HK-2 (cell line): ENCODE measurements around the gene IMPG2.

ENCODE experiments used
- DNase-seq: peaks from one replicate; pipeline ENCODE4 v3.0.0-alpha.2; 2018; ENCODE audit not compliant: unreplicated experiment

The IMPG2 gene

DNA sequence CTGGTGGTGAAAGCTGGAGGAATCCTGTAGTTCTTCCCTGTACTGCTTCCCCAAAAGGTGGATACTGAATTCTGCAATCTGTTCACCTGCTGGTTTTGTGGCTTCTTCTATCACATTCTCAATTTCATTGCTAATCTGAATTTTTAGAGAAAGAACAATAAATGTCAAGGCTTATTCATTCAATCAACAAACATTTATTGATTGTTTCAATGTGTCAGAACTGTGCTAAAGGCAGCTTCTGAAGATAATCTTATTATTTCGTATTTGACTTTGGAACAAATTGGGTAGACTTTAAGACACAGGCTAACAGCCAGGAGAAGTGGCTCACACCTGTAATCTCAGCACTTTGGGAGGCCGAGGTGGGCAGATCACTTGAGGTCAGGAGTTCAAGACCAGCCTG, 46.8 kb downstream of the IMPG2 start:
- DNase-seq, result no peak

DNA sequence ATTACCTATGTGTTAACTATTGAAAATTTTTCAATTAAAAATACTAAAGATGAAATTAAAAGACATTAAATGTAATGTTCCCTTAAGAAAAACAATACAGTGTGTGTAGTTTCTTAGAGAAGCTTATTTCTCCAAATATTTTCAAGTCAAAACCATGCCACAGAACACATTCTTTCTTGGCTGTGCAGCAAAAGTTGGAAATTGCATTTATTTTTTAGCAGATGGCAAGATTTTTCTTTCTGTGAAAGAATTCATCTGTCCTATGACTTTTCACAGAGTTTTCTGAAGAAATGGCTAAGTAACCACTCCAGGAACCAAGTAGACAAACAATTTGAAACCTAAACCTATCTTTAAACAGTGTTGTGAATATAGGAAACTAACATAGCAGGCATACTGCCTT, 47.2 kb downstream of the IMPG2 start:
- no peak for DNase-seq

DNA sequence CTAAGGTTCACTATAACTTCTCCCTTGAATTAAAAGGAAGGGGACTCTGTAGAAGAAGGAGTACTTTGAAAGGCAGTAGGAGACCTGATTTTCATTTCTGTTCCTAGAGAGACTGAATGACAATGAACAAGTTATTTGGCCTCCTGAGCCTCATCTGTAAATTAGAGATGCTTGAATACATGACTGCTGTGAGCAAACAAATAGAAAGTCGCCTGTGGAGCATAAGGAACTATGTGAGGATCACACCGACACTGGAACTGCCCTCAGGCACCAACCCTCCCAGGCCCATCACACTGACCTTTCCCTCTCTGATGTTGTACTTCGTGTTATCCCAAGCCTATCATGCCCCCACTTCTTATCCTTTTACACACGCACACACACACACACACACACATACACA, 48.6 kb downstream of the IMPG2 start:
- DNase-seq, result no peak

DNA sequence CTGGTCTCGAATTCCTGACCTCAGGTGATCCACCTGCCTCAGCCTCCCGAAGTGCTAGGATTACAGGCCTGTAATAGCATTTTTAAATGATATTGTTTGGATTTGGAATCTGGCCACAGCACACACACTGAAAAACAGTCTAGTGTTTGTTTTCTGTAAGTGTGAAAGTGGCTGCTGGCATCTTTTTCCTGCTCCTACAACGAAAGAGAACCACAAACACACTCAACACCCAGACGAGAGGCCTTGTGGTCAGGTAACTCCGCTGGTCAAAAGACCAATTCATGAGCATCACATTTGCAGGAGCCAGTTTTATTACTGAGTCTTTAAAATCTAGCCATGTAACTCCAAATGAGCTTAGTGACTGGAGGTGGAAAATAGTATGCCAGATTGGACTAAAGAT, 50.2 kb downstream of the IMPG2 start:
- DNase-seq, result no peak

DNA sequence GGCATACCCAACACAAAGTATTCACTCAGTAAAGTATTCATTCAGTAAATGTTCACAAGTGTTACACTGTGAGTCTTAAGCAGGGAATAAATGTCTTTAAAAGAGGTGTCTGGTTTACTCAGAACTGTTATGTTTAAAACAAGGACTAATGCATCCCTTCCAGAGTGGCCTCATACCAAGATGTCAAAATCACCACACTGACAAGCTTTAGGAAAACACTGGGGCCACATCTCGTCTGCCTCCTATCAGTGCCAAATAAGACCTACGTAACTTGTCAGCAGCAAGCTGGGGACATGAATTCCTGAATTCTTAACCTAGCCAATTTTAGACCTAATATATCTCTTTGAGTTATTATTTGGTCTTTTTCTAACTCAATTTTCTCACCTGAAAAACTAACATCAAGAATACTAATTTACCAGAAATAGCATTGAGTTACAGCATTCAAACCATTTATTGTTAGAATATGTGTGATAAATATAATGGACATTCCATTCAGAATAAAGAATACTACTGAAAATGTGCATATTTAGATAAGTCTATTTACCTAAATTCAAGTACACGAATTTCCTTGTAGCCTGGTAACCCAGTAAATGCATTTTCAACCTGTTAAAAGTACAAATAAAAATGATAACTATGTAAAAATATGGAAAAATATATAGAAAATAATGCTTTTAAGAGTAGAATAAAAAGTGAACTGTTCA, 51.3 kb downstream of the IMPG2 start:
- DNase-seq, result no peak

DNA sequence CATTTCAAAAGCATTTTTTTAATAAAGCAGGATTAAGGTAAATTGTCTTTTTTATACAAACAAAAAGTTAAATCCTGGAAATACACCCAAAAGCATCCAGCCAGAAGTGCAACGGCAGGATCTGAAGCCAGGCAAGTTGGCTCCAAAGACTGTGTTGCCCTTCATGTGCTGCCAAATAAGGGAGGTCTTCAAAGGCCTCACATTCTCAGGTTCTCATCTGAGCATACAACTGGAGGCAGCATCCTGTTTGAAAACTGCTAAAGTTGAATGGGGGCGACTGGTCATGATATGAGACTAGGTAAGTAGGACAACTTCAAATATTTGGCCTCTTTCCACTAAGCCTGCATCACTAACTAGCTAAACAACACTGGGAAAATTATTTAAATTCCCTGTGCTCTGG, 52.2 kb downstream of the IMPG2 start:
- no peak for DNase-seq

DNA sequence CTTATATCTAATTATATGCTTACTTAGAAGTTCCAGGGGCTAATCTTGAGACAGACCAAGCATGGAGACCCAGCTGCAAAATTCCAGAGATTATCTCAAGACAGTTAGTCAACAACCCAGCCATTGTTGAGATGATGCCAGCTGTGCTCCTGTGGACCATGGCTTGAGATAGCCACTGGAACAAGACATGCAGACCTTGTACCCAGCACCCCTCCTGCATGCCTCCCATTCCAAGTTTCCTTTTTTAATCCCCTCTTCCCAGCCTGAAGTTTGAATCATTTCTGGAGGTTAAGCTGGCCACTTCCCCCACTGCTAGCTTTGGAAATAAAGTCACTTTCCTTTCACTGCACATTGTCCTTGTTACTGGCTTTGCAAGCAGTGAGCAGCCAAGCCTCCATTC, 53.8 kb downstream of the IMPG2 start:
- DNase-seq, result no peak

DNA sequence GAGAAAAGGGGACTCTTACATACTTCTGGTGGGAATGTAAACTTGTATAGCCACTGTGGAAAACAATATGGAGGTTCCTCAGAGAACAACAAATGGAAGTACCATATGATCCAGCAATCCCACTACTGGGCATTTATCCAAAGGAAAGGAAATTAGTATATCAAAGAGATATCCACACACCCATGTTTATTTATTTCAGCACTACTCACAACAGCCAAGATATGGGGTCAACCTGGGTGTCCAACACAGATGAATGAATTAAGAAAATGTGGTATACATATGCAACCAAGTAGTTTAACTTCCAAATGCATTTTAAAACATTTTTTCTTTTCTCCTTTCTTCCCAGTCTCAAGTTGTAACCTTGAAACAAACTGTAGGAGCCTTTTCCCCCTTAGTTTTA, 54.3 kb downstream of the IMPG2 start:
- DNase-seq, result no peak

DNA sequence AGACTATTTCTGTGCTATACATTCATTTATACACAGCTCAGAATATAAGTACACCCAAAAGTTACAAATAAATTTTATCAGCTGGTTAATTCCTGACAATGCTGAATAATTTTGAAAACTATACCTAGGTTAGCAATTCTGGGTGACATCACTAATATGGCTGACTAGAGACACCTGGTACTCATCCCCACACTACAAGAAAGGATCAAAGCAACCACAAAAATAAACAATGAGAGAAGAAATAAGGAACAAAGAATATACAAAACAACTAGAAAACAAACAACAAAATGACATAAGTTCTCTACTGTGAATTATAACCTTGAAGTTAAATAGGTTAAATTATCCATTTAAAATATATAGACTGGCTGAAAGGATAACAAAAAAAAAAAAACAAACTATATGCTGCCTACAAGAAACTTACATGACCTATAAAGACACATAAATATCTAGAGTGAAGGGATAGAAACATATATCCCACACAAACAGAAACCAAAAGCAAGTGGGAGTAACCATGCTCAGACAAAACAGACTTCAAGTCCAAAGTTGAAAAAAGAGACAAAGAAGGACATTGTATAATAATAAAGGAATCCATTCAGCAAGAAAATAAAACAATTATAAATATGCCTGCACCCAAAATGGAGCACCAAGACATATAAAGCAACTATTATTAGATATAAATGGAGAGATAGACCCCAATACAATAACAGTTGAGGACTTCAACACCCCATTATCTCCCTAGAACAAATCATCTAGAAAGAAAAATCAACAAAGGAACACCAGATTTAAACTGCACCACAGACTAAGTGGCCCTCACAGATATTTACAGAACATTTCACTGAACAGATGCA, 57.8 kb downstream of the IMPG2 start:
- no peak for DNase-seq

DNA sequence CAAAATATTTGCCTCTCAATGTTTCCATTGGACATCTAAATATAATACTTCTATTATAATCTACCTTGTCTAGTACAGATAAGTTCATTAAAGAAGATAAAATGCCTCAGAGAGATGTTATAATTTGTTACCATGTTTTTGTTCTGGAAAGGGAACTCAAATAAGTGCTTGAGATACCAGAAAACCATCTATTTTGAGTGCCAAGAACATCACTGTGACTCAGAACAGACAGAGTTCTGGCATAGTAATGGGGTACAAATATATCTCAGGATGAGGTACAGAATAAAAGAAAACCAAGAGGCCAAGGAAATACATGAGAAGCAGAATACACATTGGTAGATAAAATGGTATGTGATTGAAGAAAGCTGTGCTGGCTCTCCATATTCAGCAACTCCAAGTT, 58.9 kb downstream of the IMPG2 start:
- DNase-seq, result no peak

DNA sequence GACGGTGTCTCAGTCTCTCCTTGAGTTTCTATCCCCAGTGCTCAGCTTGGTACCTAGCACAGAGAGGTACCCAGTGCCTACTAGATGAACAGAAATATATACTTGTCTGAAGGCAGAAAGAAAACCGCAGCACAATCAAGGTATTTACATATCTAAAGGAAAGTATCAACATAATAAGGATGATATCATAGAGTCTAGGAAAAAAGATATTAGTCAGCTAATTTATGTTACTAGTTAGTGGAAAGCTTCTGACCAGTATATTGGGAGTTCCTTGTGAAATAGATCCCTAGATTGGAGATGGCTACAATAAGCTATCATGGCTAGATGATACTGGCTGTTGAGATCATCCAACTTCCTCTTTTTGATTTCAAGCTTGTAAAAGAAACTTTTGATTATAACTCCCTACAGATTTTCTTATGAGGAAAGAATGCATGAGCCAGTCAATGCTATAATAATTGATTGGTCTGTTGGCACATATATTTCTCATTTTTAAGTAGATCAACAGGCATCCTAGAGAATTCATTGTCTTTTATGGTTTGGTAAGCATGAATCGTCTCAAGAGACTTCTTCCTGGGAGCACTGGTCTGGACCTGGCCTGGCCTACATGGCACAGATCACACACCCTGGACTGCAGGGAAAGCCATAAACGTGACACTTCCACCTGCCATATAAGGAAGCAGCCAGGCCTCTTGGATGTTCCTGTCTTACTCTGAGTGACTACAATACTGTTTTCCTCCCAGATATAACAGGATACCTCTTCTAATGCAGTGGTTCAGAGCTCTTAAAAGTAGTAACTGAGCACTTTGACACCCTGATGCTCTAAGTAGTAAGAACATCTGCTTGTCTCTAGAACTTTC, 60.7 kb downstream of the IMPG2 start:
- DNase-seq, result no peak

DNA sequence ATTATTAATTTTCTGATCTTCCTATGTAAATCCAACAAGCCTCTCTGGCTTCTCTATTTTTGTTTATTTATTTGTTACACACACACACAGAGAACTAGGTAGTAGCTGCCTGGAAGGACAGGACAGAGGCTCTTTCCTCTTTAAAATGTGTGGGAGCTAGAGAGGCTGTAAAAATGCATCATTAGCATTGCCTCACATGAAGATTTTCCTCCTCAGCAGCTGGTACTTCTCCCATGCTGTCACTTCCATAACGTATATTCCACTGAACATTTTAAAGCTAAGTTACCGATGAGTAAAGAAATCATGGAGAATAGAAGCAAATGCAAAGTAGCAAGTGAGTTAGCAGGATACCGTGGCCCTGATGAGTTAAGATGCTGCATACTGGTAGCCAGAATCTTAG, 63.9 kb downstream of the IMPG2 start:
- no peak for DNase-seq

DNA sequence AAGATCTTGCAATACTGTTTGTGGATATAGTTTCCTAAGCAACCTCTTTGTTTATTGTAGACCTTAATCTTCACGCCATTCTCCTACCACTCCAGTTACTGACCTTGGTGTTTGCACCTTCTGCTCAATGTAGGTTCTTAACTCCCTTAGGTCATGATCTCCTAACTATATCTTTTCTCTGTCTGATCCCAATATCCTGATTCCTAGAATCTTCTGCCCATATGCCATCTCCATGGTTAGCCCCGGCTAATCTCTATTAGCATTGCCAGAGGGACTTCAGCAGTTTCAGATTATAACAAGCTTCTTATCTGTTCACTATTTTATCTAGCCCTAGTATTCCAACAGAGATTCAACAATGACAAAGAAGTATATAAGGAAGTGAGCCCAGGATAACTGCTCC, 64.9 kb downstream of the IMPG2 start:
- no peak for DNase-seq

DNA sequence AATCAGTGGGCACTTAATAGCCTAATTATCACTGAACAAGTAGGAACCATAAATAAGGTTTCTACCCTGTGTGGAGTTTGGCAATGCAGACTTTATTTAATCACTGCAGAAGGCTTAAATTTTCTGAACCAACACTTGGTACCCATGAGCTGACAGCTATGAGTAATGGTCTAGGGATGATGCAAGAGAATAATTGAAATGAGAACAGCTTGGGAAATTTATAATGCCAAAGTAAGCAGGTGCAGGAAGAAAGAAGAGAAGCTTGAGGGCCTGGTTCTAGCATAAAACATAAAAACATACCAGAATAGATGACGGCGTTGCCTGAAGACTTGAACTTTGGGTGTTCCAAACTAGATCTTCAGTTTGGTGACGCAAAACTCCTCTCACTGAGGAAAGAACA, 67.0 kb downstream of the IMPG2 start:
- no peak for DNase-seq

DNA sequence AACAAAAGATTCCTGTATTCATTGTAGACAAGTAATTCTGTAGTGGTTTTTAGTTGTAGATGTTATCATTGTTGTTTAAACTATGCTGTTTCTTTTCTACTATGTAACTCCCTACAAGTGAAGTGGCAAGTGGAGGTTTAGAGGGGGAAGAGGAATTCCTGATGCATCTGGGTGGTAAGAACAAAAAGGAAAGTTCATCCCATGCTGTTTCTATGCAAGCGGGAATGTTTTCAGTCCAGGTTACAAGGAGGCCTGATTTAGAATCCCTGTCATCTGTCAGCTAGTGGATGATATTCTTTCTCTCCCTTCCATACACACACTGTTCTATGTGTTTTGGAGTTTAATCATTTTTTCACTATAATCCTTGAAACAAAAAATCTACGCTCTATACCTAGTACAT, 67.4 kb downstream of the IMPG2 start:
- no peak for DNase-seq

DNA sequence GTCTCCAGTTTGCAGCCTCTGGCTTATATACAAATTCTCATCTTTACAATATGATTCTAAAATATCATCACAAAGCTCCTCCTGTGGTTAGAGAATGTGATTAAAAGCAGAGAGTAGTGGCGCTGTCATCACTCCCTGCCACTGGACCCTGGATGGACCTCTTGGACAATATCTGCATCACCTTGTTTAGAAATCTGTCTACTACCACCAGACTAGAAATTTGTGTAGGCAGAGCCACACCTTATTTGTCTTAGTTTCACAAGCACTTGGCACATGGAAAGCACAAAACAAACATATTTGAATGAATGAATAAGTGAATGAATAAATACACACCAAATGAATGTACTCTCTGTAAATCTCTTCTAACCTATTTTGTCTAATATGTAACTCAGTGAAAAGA, 68.1 kb downstream of the IMPG2 start:
- no peak for DNase-seq

DNA sequence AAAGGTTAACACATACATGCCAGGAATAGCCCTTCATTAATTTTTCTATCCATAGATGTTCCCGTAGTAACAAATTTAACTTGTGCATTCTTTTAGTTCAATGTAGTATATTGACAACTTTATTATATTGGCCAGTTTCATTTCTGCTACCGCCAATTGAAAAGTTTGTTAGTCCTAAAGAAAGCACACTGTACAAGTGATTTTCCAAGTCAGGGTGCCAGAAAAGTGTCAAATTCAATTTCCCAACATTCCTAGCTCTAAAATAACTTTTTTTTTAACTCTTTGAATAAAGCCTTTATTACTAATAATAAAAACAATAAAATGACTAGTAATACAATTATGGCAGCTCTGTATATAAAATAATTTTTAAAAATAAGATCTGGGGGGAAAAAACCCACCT, 68.9 kb downstream of the IMPG2 start:
- no peak for DNase-seq

DNA sequence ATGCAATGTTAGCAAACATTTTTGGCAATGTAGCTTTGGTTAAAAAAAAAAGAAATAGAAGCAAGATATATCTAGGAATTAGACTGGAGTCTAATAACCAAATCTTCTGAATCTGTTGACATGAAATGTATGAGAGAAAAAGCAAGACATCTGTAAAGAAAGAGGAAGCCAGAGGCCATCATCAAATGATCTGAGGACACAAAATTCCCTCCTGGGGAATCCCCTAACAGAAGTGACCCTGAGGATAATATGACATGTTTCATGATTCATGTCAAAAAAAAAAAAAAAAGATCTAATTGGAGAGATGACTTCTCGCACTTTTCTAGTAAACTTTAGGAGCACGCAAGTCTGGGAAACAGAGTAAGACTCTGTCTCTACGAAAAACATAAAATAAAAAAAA, 70.9 kb downstream of the IMPG2 start:
- no peak for DNase-seq

DNA sequence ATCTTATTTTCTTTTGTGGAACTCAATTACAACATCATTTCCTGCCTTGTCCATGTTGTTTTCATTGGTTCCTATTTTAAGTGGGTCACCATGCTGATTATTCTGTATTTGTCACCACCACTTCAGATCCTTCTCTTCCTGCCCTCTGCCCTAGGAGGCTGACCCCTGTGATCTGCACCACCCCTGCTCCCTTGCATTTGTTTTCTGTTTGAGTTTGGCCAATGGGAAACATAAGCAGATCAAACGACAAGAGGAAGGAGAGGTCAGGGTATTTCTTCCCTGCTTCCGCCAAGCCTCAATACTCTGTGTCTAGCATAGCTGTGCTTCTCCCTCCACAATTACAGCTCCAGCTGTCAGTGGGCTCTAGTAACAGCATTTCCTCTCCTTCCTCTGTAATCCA, 71.6 kb downstream of the IMPG2 start:
- no peak for DNase-seq

DNA sequence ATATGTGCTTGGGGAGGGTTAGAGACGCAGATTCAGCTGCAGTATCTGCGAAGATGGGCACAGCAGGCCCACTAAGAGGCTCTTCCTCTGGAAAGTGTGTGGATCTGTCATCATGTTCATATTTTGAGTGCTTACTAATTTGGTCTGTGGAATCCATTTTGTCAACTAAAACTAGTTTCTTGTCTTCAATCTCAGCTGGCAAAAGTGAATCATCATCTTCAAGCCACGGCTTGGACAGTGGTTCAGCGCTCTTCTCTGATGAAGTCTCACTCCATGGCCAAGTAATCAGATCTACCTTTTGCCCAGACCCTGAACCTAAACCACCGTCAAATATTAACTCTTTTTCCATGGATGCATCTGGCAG, 76.2 kb downstream of the IMPG2 start:
- DNase-seq, result no peak

DNA sequence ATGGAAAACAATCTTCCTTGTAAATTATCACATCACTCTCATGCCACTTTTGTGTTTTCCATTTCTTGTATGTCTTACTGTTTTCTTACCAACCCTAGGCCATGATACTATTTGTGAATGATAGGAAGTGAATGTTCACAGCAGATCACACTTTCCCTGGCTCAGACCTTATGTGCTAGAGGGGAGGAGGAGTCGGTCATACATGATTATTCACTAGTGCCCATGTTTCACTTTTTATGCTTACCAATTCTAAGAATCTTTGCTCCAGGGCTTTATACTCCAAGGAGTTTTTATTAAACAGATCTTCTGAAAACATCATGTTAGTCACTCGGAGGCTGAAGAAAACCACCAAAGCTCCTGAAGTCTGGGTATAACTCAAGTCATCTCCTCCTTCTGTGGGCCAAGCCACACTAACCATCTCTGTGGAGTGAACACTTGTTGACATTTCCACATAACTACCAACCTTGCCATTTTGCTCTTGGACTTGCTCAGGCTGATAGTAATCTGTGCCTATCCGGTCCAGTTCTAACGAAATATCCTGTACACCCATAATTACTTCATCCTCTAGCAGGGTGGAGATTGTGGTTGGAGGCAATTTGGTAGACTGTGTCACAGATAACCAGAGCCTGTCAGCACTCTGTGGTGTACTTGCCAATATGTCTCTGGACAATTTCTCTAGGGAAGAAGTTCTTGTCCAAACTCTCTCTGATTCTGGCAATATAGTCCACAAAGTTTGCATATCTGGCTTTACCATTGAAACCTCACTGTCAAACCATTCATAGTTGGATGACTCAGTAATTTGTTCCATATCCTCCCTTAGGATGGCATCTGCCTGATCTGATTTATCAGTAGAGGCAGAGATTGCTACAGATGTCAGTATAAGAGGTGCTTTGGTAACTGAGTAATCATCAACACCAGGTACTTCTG, 76.8 kb downstream of the IMPG2 start:
- DNase-seq, result no peak
